Adrenal gland (tissue), 19 donors: ENCODE measurements around the gene PRKCA. TPM values are rescaled to one million over a fixed set of nuclear protein-coding genes. Genes with fewer than 3 reads are reported as not detected.
A peak's percentile ranks its signal among the peaks of the same experiment; 100 is the strongest.
"Not testable (repeated sequence)": the region's sequence is repeated elsewhere in the genome, so short reads cannot be mapped to it uniquely, and the experiment has no call there.

Experiments
- DNase-seq, 7 donors: peaks; one replicate each; pipeline ENCODE4 v3.0.0-alpha.2; 2019 to 2020
- H3K27ac ChIP-seq, 5 donors: fragments of 200-600 bp; sonication (generic) in 4 of 5; 1 replicate in 3 of 5; 2 replicates in 2 of 5; pipeline versions ENCODE4 v1.5.1 to v1.8.0; 2016 to 2020; ENCODE audit warnings: mild to moderate bottlenecking in 1 of 5
- H3K27me3 ChIP-seq: fragments of 200-600 bp; 2 replicates; pipeline ENCODE4 v1.8.0; 2021
- H3K36me3 ChIP-seq, 2 donors: fragments of 200-600 bp; replicated peaks in 1 of 2; 1 replicate in 1 of 2; 2 replicates in 1 of 2; pipeline versions ENCODE4 v1.5.1 to v1.8.0; 2018 to 2022
- H3K4me1 ChIP-seq, 2 donors: fragments of 200-600 bp; replicated peaks in 1 of 2; 1 replicate in 1 of 2; 2 replicates in 1 of 2; pipeline versions ENCODE4 v1.5.1 to v1.8.0; 2018 to 2021
- H3K4me3 ChIP-seq, 4 donors: fragments of 200-600 bp; sonication (generic) in 3 of 4; one replicate each; pipeline ENCODE4 v1.5.1; 2016 to 2018
- H3K9me3 ChIP-seq, 3 donors: fragments of 200-600 bp; sonication (generic) in 1 of 3; replicated peaks in 1 of 3; 1 replicate in 2 of 3; 2 replicates in 1 of 3; pipeline versions ENCODE4 v1.5.1 to v1.8.0; 2016 to 2021
- CTCF ChIP-seq, 6 experiments: fragments of 450-650 bp in 4 of 6; fragments of 200-600 bp in 2 of 6; sonication (generic) in 1 of 6; IDR thresholded peaks; 1 replicate in 5 of 6; 2 replicates in 1 of 6; pipeline versions ENCODE4 v1.5.1 to v1.8.0; 2016 to 2021; ENCODE audit warnings: antibody characterized with exemption in 6 of 6, mild to moderate bottlenecking in 2 of 6, moderate library complexity in 1 of 6
- POLR2A ChIP-seq, 2 donors: fragments of 450-650 bp; IDR thresholded peaks; one replicate each; pipeline ENCODE4 v1.6.1; 2017; ENCODE audit warnings: antibody characterized with exemption in 2 of 2, mild to moderate bottlenecking in 2 of 2, moderate library complexity in 1 of 2
- WGBS, 4 donors: extraction: QIAGEN DNeasy Blood & Tissue Kit in 2 of 4; methylation state at CpG; one replicate each; pipeline versions ENCODE4 v1.1.5 to v1.1.7; 2013 to 2017; 5-methylcytosine and 5-hydroxymethylcytosine counted together
- intact Hi-C, 2 donors: fragments of 100-400 bp; cut with DNase I; formaldehyde crosslinking; loops; one replicate each; pipeline versions ENCODE4 v1.14.1 to v1.15.0; 2022 to 2023
- long read RNA-seq, 10 donors: library from polyadenylated mRNA in 3 of 10; unstranded in 2 of 10; stranded (forward) in 1 of 10; transcript quantifications; one replicate each; pipeline ENCODE4 v2.0.0 and lab custom pipeline, GENCODE V29; 2021 to 2026
- polyA plus RNA-seq, 3 donors: library from polyadenylated mRNA; stranded (reverse); fragments of 200-250 nt in 2 of 3; fragments of 350-450 nt in 1 of 3; fragmentation: Illumina TruSeq in 1 of 3; extraction: RNeasy Lipid Tissue Mini Kit (QIAGEN cat#74804) in 1 of 3; gene quantifications; one replicate each; pipeline ENCODE4 v1.2.3, GENCODE V29; 2013 to 2014
- total RNA-seq, 9 donors: library from RNA; depleted of rRNA in 4 of 9; stranded (reverse); fragments of >200 nt in 4 of 9; fragments of 120-200 nt in 1 of 9; fragmentation: NEBNext Ultra II Directional in 1 of 9; extraction: Animal tissue kit (Norgen Biotek cat#: 25700) in 1 of 9; gene quantifications; one replicate each; pipeline versions ENCODE4 v1.1.0 to v1.2.4, GENCODE V29; 2013 to 2023
- donor health status: healthy with polysubstance abuse.
- donor health status: Bipolar disorder and iron deficiency.
- donor health status: DM: yes; HTN: yes; CAD: no.
- donor health status: DM: no; HTN: no; CAD: no.
- donor health status: DM: no; HTN: no; CAD: no.
- donor health status: DM: yes; HTN: yes; CAD: no.

The PRKCA gene
- total RNA-seq: 100 to 1,000 TPM in 3 of 9 donors, 10 to 100 TPM in 6; 48.1 to 202 (median 85.5) TPM
- 10 to 100 TPM; 15.1 to 46.4 (median 19.6) TPM for polyA plus RNA-seq
- long read RNA-seq, donor 1, full-length matches to known transcripts: 6 of 6 reads
- long read RNA-seq, donor 1, partial matches to known transcripts: 0 of 6 reads
- long read RNA-seq, donor 1, other reads (novel, unspliced or antisense): 0 of 6 reads
- long read RNA-seq, donor 2, full-length matches to known transcripts: 1 of 14 reads
- long read RNA-seq, donor 2, partial matches to known transcripts: 13 of 14 reads
- long read RNA-seq, donor 2, other reads (novel, unspliced or antisense): 0 of 14 reads
- long read RNA-seq, donor 3, partial matches to known transcripts: 0 of 1 reads
- long read RNA-seq, donor 3, other reads (novel, unspliced or antisense): 0 of 1 reads
- long read RNA-seq, donor 4, partial matches to known transcripts: 1 of 11 reads
- long read RNA-seq, donor 4, other reads (novel, unspliced or antisense): 10 of 11 reads
- long read RNA-seq, donor 5, full-length matches to known transcripts: 1 of 48 reads
- long read RNA-seq, donor 5, partial matches to known transcripts: 2 of 48 reads
- long read RNA-seq, donor 5, other reads (novel, unspliced or antisense): 45 of 48 reads
- long read RNA-seq, donor 6, partial matches to known transcripts: 0 of 9 reads
- long read RNA-seq, donor 6, other reads (novel, unspliced or antisense): 9 of 9 reads
- long read RNA-seq, donor 7: 0 reads
- long read RNA-seq, donor 8, full-length matches to known transcripts: 5 of 5 reads
- long read RNA-seq, donor 8, partial matches to known transcripts: 0 of 5 reads
- long read RNA-seq, donor 8, other reads (novel, unspliced or antisense): 0 of 5 reads
- long read RNA-seq, donor 9, full-length matches to known transcripts: 1 of 7 reads
- long read RNA-seq, donor 9, partial matches to known transcripts: 6 of 7 reads
- long read RNA-seq, donor 9, other reads (novel, unspliced or antisense): 0 of 7 reads
- long read RNA-seq, donor 10, full-length matches to known transcripts: 2 of 2 reads
- long read RNA-seq, donor 10, partial matches to known transcripts: 0 of 2 reads
- long read RNA-seq, donor 10, other reads (novel, unspliced or antisense): 0 of 2 reads

DNA sequence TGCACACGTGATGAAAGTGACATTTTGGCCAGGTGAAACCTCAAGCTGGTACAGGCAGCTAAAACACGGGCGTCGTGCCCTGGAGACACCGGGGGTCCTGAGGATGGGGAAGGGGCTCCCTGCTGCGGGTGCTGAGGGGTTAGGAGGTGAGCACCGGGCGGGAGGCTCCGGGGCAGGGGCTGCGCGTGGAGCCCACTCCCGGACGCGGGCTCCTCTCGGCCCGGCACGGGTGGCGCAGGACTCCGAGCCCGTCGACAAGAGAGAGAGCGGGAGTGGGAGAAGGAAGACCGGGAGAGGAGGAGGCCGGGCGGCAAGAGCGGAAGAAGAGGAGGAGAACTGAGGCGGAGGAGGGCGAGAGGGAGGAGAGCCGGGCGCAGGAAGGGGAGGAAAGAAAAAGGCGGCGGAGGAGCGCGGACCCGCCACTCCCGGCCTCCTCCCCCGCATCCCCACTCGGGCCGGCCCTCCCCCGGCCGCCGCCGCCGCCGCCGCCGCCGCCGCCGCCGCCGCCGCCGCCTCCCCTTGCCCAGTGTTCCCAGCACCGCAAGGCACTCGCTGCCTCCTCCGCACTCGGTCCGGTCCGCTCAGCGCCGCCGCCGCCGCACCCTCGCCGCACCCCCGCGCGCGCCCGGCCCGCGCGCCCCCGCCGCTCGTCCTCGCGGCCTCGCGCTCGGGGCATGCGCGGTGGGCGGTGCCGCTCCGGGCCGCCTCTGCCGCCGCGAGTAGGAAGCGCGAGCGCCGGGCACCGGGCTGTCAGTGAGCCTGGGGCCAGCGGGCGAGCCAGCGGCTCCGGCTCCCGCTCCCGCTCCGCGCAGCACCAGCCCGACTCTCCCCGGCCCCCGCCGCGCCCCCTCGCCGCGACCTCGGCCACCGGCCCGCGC, at the start of gene PRKCA:
PRKCA (plus strand) TSS at position 750 of the 878 bp plus-strand sequence.
- intact Hi-C loops: no loop called here
- H3K4me1 ChIP-seq: peaks cover 6 to 31% of the 10 kb centered on the region in 2 donors
- 0 to 1% (median 1%) methylated on average over 27 to 105 of the region's 117 CpGs for WGBS, 4 donors
- no peaks in the 10 kb centered on the region for H3K36me3 ChIP-seq
- DNase-seq: peak; percentile 67 to 82 (median 74)
- peak within 1 kb of the TSS; percentile 21 to 92 (median 77) for H3K27ac ChIP-seq
- H3K4me3 ChIP-seq: peak within 1 kb of the TSS; percentile 47 to 94 (median 68)
- H3K9me3 ChIP-seq: no peaks in the 10 kb centered on the region
- H3K27me3 ChIP-seq: no peaks in the 10 kb centered on the region
- TF ChIP-seq POLR2A (IDR thresholded peaks at IDR 0.05) (peak; percentile 83 to 90), CTCF (IDR thresholded peaks at IDR 0.05) (no peak)

GRCh38 chr17:66253458-66253857, 49.0 kb upstream of the PRKCA start:
- not testable (repeated sequence) for H3K36me3 ChIP-seq, H3K27ac ChIP-seq, H3K4me3 ChIP-seq, H3K27me3 ChIP-seq, H3K9me3 ChIP-seq, H3K4me1 ChIP-seq, DNase-seq
- intact Hi-C loops: loop anchor here in 1 of 2 donors (10.0 kb wide), 2 partner anchors 371 to 421 kb away; no protein-coding TSS in a partner anchor
- 72 to 94% (median 88%) methylated on average over 8 of the region's 8 CpGs for WGBS, 4 donors

DNA sequence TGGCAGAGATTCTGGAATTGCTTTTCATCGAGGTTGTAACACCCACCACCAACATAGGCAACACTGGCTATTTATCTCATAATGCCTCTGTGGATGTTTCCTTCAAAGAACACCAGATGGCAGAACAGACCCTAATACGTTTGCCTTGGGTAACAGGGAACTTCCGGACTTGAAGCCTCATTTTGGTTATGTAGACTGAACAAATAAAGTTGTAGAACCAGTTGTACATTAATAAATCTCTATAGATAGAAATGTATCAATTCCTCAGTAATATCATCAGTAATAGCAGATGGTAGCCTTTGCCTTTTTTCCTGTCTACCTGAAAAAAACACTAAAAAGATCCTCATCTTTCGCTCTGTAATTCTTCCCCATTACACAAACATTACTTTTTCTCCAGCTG, 47.3 kb upstream of the PRKCA start:
- Histone ChIP-seq H3K27me3 (no peaks in the 10 kb centered on the region), H3K36me3 (no peaks in the 10 kb centered on the region), H3K27ac (no peak overlapping the region), H3K4me3 (no peak overlapping the region), H3K9me3 (no peaks in the 10 kb centered on the region), H3K4me1 (no peaks in the 10 kb centered on the region)
- DNase-seq: peak in 6 of 7 donors; percentile 31 to 61 (median 44)
- TF ChIP-seq POLR2A (IDR thresholded peaks at IDR 0.05): no peak
- TF ChIP-seq CTCF (IDR thresholded peaks at IDR 0.05): peak; percentile 35 to 90 (median 82)
- intact Hi-C loops: loop anchor here in 1 of 2 donors (5.0 to 10.0 kb wide), 3 partner anchors 312 to 420 kb away; no protein-coding TSS in a partner anchor
- 24 to 27% (median 24%) methylated on average over 4 of the region's 4 CpGs for WGBS, 4 donors

DNA sequence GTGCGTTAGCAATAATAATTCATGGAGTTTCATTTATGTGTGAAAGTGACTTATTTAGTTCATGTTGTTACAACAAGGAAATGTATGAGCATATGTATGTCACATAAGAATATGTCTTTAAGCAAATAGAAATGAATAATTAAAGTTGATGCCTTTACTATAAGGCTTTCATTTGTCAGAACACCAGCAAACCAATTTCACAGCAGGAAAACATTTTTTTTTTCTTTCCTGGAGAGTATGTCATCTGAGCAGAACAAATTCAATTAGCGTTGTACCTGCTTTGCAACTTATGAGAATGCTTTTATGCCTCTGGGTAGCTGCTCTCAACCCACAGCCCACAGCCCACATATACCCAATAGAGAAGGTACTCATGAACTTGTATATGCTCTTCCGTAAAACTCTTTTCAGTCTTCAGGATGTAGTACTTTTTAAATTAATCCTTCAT, 46.9 kb upstream of the PRKCA start:
- H3K4me1 ChIP-seq: no peaks in the 10 kb centered on the region
- TF ChIP-seq CTCF (IDR thresholded peaks at IDR 0.05): no peak
- intact Hi-C loops: loop anchor here in 1 of 2 donors (5.0 to 10.0 kb wide), 3 partner anchors 312 to 419 kb away; no protein-coding TSS in a partner anchor
- H3K9me3 ChIP-seq: no peaks in the 10 kb centered on the region
- no peaks in the 10 kb centered on the region for H3K27me3 ChIP-seq
- H3K4me3 ChIP-seq: no peak overlapping the region
- no peaks in the 10 kb centered on the region for H3K36me3 ChIP-seq
- no peak for DNase-seq
- 61 to 75% (median 69%) methylated on average over 3 of the region's 3 CpGs for WGBS, 4 donors
- no peak overlapping the region for H3K27ac ChIP-seq
